ENCODE data around the gene CFAP298.
"Not testable (repeated sequence)": the region's sequence is repeated elsewhere in the genome, so short reads cannot be mapped to it uniquely, and the experiment has no call there.

The CFAP298 gene

DNA sequence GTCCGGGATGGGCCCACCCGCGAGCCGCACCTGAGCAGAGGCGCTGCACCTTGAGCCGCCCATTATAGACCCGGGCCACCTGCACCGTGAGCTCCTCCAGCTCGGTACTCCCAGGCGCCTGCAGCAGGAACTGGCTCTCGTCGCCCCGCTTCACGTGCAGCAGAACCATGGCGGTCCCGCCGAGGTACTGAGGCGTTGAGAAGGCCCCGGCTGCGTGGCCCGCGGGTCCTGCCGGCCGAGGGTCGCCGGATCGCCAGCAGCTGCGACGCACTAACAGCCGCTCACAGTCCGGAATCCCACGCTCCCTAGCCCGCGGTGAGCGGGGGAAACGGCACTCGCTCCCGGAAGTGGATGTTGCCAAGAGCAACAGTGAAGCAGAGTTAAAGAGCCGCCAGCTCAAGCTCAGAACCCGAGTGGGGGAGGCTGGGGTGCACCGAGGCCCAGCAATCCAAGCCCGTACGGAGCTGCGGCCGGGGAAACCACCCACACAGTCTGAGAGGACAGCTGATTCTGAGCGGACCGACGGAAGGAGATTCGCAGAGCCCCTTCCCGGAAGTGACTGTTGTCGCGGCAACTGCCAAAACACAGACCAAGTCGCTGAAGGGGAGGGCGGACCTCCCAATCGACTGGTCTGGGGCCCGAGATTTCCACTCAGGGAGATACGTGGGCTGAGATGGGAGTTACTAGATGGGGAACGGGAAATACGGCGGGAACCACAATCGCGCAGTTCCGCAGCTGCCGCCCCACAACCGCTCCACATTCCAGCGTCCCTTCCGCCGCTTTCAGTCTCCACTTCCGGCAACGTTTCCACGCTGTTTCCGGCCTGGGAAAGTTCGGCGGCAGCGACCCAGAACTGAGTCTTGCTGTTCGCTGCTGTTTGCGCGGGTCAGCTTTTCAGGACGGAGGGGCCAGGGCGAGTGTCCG, at the start of gene CFAP298:
Gene CFAP298, minus strand, starts transcription at position 303 of the 924 bp plus-strand sequence. Its CDS starts 134 bp downstream, at position 169.
- DNase-seq: peak; percentile 93

GRCh38 chr21:32661026-32661782, 49.0 kb upstream of the CFAP298 start:
- not testable (repeated sequence) for DNase-seq

GRCh38 chr21:32658524-32658923, 46.3 kb upstream of the CFAP298 start:
- DNase-seq: no peak

GRCh38 chr21:32653326-32653901, 41.2 kb upstream of the CFAP298 start:
- peak; percentile 14 to 44 for DNase-seq

DNA sequence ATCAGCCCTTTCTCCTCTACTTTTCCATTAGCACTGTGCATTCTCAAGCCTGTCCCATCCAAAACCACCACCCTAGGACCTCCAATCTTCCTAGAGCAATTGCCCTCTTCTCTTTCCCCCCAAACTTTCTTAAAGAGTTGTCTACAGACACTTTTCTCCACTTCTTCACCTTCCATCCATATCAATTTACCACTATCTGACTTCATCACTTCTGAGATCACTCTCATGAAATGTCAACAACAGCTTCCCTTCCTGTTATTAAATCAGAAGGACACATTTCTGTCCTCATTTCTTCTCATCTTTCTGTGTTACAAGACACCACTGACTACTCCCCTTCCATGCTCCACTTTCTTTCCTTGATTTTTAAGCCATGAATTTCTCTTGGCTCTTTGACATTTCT, 36.0 kb upstream of the CFAP298 start:
- no peak for DNase-seq

GRCh38 chr21:32645261-32646182, 33.3 kb upstream of the CFAP298 start:
- DNase-seq: no peak

GRCh38 chr21:32641710-32642698, 29.8 kb upstream of the CFAP298 start:
- no peak for DNase-seq

DNA sequence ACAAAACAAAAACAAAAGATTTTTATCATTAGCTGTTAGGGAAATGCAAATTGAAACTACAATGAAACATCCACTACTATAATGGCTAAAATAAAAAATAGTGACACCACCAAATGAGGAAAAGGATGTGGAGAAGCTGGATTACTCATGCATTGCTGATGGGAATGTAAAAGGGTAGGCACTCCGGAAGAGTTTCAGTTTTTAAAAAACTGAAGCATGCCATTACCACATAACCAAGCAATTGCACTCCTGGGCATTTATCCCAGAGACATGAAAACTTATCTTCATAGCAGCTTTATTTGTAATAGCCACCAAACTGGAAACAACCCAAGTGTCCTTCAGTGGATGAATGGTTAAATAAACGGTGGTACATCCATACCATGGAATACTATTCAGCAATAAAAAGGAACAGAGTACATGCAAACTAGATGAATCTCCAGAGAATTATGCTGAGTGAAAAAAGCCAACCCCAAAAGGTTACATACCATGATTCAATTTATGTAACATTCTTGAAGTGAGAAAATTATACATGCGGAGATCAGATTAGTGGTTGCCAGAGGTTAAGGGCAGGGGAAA, 14.5 kb upstream of the CFAP298 start:
- DNase-seq: no peak

DNA sequence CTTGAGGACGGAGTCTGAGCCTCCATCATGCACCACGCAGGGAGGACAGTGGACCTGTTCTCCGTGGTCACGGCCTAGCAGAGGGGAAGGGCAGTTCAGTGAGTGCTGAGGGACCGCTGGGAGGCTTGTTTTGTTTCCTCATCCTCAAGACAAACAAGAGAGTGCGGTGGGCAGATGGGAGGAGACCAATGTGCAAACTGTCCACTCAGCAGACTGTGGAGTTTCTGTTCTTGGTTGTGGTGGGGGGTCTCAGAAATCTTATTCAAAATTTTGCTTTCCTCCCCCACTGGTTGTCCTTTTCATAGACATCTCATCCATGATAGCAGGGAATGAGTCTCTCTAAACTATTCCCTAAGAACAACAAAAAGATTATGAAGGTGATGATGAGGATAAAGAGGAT, 6.0 kb upstream of the CFAP298 start:
- DNase-seq: not testable (repeated sequence)

DNA sequence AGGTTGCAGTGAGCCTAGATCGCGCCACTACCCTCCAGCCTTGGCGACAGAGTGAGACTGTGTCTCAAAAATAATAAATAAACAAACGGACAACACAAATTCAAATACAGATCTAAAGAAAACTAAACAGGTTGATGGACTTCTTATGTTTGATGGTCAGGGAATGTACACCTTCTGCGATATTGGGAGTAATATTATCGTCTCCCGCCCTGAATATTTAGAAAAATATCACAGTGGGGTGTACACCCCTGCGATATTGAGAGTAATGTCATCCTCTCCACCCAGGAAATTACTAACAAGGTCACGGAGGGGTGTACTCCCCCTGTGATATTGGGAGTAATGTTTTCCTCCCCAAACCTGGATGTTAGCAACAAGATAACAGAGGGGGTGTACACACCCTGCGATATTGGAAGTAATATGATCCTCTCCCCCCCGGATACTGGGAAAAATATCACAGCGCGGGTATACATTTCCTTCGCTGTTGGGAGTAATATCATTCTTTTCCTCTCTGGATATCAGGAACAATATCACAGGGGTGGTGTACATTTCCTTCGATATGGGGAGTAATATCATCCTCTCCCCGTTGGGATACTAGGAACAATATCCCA, 1.4 kb upstream of the CFAP298 start:
- no peak for DNase-seq

- no peak for DNase-seq
Observed at GRCh38 chr21:32612999-32613337, 791 bp upstream of the CFAP298 start.

DNA sequence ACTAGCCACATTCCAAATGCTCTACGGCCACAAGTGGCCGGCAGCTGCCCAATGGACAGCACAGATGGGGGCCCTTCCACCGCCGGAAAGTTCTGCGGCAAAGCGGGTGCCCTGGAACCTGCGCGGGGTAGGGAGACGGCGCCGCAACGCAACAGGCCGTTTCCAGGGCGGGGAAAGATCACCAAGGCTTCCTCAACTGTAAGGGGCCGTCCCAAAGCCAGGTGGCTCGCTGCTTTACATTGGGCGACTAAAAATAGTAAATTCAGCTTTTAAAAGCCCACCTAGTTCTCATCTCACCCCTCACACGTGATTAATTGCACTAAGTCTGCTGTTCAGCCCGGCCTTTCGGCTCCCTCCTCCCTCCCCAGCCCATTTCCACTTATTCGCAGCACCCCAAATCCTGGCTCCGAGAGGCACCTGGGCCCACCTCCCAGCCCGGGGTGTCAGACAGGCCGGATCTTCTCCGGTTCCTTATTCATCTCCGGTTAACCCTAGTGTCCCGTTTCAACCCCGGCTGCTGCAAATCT, 643 bp downstream of the CFAP298 start:
- DNase-seq: peak; percentile 14 to 23

- DNase-seq: not testable (repeated sequence)
Observed at GRCh38 chr21:32610940-32611339, 1.2 kb downstream of the CFAP298 start.

DNA sequence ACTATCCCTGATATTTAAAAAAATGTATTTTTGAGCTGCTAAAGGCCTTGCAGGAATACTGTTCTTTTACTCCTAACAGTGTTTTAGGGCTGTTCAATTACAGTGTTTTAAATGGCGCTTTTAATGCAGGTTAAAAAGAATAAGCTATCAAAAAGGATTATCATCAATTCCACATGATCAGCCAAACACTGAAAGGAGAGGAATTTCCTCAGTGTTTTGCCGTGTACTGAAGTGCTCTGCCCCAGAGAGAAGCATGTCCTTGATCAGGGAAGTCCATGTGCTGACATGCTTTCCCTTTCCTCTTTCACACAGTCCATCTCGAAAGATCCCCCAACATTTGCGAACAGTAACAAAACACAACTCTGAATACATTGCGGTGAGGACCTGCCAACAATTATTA, 3.3 kb downstream of the CFAP298 start:
- no peak for DNase-seq

- no peak for DNase-seq
Observed at GRCh38 chr21:32605469-32605868, 6.7 kb downstream of the CFAP298 start.

DNA sequence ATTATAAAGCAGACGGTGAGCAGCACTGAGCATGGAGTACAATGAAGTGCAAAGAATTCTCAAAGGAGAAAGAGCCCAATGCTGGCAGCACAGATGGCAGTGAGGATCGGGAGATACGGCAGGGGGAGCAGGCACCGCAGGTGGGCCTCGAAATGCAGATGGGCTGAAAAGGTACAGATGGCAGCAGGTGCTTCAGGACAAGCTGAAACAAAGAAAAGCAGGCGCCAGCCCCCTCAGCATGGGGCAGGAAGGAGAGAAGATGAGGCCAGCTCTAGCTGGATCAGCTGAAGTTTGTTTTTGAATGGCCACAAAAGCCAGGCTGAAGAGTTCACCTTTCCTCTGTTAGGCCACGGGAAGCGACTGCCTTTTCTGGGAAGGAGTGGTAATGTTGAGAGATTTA, 7.7 kb downstream of the CFAP298 start:
- no peak for DNase-seq

GRCh38 chr21:32603131-32603530, 9.0 kb downstream of the CFAP298 start:
- no peak for DNase-seq

- no peak for DNase-seq
Observed at GRCh38 chr21:32602099-32602498, 10.1 kb downstream of the CFAP298 start.

- DNase-seq: no peak
Observed at GRCh38 chr21:32599526-32599925, 12.7 kb downstream of the CFAP298 start.

GRCh38 chr21:32599091-32599490, 13.1 kb downstream of the CFAP298 start:
- no peak for DNase-seq

Measured in CD4-positive, alpha-beta T cell treated with Interleukin-4 for 1 hour (primary cell).